ENCODE results near the gene NRN1L.
"Not testable (repeated sequence)": the region's sequence is repeated elsewhere in the genome, so short reads cannot be mapped to it uniquely, and the experiment has no call there.

Gene NRN1L

DNA sequence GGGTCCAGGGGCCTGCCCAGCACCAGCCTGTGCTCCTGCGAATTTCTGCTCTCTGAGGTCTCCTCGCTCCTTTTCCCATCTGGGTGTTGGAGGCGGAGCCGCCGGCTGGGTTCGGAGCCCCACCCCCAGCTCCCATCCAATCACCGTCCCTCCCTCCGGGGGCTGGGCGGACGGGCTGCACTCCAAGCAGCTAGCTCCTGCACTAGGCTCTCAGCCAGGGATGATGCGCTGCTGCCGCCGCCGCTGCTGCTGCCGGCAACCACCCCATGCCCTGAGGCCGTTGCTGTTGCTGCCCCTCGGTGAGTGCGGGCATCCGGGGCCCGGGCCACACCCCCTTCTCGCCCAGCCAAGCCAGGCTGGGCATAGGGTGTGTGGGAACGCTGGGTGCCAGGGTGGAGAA, at the start of gene NRN1L:
Gene NRN1L, plus strand, starts transcription at position 202 of the 400 bp plus-strand sequence. Its CDS starts 19 bp downstream, at position 221.
- in situ Hi-C loops (cut with MboI; ENCODE audit: low sequenced_read_pairs): no loop called here

DNA sequence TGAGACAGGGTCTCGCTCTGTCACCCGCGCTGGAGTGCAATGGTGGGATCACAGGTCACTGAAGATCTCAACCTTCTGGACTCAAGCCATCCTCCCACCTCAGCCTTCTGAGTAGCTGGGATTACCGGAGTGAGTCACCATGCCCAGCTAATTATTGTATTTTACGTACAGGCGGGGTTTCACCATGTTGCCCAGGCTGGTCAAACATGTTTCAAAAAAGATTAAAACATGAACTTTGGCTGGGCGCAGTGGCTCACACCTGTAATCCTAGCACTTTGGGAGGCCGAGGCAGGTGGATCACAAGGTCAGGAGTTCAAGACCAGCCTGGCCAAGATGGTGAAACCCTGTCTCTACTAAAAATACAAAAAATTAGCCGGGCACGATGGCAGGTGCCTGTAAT, 47.5 kb upstream of the NRN1L start:
- in situ Hi-C loops (cut with MboI; ENCODE audit: low sequenced_read_pairs): not testable (repeated sequence)

DNA sequence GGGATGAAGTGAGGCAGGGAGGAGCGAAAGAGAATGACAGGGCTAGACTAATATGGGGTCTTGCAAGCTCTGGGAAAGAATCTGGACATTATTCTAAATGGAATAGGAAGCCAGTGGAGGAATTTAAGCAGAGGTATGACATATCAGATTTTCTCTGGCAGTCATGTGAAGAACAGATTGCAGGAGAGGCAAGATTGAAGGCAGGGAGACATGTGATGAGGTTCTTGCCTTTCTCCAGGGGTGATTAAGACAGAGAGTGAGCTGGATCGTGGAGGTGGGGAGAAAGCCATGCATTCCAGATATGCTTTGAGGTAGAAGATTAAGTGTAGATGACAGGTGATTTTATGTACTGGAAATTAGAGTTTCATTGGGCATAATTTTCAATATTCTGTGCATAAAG, 46.9 kb upstream of the NRN1L start:
- in situ Hi-C loops (cut with MboI; ENCODE audit: low sequenced_read_pairs): no loop called here

DNA sequence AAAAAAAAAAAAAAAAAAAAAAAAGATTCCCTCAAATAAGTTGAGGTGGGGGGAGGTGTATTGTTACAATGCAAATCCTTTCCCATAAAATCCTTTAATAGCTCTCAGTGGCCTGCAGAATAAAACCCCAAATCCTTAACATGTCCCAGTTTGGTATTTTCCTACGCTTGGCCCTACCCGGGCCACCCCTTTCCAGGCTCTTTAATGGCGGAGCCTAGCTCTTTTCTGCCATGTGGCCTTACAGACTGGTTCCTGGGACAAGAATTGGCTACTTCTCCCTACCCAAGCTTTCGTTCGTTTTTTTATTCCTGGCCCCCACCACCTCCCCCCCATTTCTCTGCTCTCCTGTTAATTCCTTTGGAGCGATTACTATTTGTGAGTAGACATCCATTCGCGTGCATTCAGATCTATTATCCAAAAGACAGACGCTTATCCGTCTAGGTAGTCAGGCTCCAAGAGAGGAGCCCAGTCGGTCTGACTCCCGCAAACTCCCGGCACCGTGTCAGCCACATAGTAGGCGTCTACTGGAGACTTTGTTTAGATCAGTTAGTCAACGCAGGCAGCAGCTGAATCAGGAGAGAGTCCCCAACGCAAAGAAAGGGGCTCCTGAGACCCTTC, 43.4 kb upstream of the NRN1L start:
- in situ Hi-C loops (cut with MboI; ENCODE audit: low sequenced_read_pairs): no loop called here

DNA sequence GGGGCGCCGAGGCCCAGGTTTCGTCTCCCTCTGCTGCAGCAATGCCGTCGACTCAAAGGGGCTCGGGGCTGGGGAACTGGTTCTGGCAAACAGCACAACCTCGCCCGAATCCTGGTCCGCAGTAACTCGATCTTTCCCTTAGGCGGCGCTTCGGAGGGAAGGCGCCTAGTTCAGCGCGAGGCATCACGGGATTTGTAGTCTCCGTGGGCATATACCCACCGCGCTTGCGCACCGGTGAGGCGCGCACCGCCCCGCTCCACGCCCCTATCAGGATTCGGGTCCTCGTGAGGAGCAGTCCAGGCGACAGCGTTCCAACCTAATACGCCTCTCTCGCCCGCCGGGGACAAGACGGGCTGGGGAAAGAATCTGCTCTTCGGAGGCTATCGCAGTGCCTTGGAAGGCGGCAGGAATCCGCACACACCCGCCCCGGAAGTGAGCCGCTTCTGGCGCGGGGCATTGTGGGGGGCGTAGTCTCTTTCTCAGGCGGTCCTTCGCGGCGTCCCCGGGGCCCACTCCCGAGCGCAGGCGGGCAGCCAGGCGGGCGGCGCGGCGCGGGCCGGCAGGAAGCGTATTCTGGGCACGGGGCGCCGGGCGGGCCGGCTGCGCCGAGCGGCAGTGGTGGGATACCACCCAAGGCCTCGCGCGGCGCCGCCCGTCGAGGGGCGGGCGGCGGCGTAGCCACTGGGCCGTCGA, 42.7 kb upstream of the NRN1L start, which contains the start of gene THAP11:
Gene THAP11, plus strand, starts transcription at position 505 of the 693 bp plus-strand sequence. CDS start 235 bp downstream, outside the sequence.
- in situ Hi-C loops (cut with MboI; ENCODE audit: low sequenced_read_pairs): no loop called here

DNA sequence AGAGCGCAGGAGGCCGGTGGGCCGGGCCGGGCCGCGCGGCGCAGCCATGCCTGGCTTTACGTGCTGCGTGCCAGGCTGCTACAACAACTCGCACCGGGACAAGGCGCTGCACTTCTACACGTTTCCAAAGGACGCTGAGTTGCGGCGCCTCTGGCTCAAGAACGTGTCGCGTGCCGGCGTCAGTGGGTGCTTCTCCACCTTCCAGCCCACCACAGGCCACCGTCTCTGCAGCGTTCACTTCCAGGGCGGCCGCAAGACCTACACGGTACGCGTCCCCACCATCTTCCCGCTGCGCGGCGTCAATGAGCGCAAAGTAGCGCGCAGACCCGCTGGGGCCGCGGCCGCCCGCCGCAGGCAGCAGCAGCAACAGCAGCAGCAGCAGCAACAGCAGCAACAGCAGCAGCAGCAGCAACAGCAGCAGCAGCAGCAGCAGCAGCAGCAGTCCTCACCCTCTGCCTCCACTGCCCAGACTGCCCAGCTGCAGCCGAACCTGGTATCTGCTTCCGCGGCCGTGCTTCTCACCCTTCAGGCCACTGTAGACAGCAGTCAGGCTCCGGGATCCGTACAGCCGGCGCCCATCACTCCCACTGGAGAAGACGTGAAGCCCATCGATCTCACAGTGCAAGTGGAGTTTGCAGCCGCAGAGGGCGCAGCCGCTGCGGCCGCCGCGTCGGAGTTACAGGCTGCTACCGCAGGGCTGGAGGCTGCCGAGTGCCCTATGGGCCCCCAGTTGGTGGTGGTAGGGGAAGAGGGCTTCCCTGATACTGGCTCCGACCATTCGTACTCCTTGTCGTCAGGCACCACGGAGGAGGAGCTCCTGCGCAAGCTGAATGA, 42.0 kb upstream of the NRN1L start:
- in situ Hi-C loops (cut with MboI; ENCODE audit: low sequenced_read_pairs): no loop called here

DNA sequence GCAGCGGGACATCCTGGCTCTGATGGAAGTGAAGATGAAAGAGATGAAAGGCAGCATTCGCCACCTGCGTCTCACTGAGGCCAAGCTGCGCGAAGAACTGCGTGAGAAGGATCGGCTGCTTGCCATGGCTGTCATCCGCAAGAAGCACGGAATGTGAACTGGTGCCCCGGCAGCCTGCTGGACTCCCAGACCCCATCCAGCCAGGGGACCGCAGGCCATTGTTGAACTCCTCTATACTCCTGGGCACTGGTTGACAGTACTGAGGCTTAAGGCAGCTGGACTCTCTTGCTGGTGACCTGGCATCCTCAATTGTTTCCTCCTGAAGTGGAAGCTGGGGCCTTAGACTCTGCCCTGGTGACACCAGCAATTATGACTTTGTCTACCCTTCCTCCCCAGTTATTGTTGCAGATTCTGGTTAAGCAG, 41.3 kb upstream of the NRN1L start:
- in situ Hi-C loops (cut with MboI; ENCODE audit: low sequenced_read_pairs): no loop called here

DNA sequence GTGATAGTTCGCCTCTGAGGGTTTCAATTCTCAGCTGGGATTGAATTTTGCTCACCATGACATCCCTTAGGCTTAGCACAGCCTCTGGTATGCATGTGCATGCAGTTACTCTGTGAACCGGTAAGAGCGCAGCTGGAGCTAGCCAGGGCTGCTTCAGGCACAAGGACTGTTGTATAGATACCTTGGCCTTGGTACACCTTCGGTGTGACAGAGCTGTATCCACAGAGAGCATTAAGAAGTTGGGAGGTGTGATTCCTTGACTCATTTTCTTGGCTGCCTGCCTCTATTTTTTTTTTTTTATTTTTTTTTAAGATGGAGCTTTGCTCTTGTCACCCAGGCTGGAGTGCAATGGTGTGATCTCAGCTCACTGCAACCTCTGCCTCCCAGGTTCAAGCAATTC, 40.2 kb upstream of the NRN1L start:
- in situ Hi-C loops (cut with MboI; ENCODE audit: low sequenced_read_pairs): no loop called here

DNA sequence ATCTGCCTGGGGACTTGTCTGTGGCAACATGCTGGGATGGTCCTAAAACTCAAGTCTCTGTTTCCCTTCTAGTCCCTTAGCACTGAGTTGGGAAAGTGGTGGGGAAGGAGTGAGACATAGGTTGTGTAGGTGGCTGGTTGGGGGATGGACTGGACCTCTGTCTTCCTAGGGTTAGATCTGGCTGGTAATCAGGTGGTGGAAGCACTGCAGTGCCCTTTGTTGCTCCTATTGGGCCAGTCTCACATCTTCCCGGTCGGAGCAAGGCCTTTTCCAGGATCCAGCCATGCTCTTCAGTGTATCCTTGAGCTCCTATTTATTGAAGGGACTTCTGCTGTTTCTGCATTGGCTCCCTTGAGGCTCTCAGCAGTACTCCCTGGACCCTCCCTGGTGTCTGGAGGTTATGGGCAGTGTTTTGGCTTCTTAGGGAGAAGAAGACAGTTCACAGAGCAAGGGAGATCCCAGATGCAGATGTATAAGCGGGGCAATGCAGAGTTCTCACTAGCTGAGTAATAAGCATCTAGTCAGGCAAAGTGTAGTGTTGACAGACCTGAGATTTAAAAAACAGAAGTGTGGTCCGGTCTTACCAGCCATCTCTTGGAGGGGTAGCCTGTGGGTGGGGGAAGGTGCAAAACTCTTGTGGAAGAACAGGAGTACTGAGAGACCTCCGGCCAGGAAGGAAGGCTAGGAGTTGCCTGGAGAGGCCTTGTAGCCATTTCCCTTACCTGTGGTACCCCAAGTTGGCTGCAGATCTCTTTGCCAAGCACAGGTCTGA, 39.2 kb upstream of the NRN1L start:
- in situ Hi-C loops (cut with MboI; ENCODE audit: low sequenced_read_pairs): no loop called here

DNA sequence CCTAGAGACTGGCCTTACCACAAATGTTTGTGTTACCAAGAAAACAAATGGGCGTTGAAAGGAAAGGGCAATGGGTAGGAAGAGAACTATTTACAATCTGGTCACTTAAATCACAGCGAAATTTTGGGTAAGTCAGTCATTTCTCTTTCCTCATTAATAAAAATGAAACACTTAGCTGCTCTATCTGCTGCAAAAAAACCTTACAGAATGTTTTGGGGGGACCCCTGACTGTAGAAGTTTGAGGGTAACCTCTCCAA, 38.7 kb upstream of the NRN1L start:
- in situ Hi-C loops (cut with MboI; ENCODE audit: low sequenced_read_pairs): no loop called here

DNA sequence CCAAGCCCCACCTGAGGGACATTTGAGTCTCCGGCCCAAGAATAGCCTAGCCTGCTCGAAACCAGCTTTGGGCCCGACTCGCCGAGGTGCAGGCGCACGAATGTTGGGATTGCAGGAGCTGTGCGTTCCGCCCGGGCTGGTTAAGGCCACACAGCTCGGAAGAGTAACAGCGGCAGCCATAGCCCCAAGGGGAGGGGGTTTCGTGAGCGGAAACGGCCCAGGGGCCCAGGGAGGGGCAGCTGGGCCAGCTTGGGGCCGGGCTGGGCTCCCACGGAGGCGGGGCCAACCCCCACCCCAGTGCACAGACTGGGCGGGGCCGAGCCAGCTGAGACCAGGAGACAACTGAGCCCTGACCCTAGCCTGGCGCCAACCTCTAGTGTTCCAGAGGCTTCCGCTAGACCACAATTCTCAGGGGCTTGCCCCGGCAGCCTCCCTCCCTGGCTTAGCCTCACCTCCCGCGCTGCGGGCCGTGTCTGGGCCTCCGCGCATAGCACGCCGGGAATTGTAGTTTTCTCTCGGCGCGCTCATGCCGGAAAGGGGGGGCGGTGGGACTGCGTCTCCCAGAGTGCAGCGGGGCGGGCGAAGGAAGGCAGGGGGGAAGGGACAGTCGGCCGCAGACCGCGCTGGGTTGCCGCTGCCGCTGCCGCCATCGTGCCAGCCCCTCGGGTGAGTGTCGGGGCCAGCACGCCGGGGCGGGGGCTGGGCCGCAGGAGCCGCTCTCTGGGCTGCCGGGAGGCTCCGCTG, 38.2 kb upstream of the NRN1L start, which contains the start of gene NUTF2:
Gene NUTF2, plus strand, starts transcription at position 614 of the 744 bp plus-strand sequence. CDS start 18,198 bp downstream, outside the sequence.
- in situ Hi-C loops (cut with MboI; ENCODE audit: low sequenced_read_pairs): no loop called here

DNA sequence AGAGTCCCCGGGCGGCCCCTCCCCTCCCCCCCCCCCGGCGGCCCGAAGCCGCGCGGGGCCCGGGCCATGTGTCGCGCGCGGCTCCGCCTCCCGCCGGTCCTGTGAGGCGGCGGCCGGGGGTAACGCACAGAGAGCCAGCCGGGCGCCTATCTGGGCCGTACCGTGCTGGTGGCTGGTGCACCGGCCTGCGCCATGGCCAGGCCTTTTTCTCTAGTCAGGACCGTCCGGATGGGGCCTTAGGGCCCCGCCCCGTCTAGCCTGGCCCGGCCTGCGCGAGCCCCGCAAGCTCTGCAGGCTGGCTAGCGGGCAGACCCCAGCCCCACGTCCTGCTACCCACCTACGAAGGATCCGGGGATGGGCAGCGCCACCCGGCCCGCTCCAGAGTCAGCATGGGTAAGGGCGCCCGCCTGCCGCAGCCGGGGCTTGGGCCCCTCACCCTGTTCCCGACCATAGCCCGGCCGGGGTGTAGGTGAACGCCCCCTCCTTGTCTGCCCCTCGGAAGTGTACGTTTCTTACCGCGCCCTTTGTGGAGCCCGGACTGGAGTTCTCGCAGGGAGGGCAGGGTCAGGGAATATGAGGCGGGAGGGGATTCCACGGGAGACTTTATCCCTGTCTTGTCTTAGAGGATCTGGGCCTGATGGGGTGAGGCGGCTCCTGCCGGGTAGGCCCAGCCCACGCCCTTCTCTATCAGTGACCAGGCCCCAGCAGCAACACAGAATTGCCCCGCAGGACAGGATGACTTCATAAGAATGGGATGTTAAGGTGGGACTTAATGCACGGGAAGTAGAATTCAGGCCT, 37.4 kb upstream of the NRN1L start, which contains the start of gene CENPT:
Gene CENPT, minus strand, starts transcription at position 630 of the 798 bp plus-strand sequence. CDS start 13,834 bp downstream, outside the sequence.
- in situ Hi-C loops (cut with MboI; ENCODE audit: low sequenced_read_pairs): no loop called here

DNA sequence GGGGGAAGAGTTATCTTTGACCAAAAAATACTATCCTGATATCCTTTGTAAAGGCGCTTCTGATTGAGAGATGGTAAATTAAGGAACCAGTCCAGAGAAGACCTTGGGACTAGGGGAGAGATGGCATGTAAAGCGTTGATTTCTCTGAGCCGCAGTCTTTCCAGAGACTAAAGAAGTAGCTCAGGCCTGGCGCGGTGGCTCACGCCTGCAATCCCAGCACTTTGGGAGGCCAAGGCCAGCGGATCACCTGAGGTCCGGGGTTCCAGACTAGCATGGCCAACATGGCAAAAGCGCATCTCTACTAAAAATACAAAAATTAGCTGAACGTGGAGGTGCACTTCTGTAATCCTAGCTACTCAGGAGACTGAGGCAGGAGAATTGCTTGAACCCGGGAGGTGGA, 36.6 kb upstream of the NRN1L start:
- in situ Hi-C loops (cut with MboI; ENCODE audit: low sequenced_read_pairs): no loop called here

DNA sequence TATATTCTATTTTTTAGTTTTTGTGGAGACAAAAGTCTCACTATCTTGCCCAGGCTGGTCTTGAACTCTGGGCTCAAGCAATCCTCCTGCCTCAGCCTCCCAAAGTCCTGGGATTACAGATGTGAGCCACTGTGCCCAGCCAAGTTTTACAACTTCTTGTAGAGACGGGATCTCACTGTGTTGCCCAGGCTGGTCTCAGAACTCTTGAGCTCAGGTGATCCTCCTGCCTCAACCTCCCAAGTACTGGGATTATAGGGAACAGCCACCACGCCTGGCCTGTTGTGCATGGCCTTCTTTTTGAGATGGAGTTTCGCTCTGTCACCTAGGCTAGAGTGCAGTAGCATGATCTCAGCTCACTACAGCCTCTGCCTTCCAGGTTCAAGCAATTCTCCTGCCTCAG, 31.0 kb upstream of the NRN1L start:
- in situ Hi-C loops (cut with MboI; ENCODE audit: low sequenced_read_pairs): no loop called here

DNA sequence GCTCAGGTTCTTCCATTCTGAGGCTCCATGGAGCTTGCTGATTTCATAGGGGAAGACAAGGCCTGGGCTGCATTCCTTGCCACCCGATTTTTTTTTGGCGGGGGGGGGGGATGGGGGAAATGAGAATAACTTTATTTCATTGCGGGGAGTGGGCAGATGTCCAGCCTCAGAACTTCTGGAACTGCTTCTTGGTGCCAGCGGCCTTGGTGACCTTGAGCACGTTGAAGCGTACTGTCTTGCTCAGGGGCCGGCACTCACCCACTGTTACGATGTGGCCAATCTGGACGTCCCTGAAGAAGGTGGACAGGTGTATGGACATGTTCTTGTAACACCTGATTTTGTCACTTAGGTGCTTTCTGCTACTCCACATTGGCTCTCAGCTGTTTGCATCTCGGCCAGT, 28.9 kb upstream of the NRN1L start:
- in situ Hi-C loops (cut with MboI; ENCODE audit: low sequenced_read_pairs): no loop called here

DNA sequence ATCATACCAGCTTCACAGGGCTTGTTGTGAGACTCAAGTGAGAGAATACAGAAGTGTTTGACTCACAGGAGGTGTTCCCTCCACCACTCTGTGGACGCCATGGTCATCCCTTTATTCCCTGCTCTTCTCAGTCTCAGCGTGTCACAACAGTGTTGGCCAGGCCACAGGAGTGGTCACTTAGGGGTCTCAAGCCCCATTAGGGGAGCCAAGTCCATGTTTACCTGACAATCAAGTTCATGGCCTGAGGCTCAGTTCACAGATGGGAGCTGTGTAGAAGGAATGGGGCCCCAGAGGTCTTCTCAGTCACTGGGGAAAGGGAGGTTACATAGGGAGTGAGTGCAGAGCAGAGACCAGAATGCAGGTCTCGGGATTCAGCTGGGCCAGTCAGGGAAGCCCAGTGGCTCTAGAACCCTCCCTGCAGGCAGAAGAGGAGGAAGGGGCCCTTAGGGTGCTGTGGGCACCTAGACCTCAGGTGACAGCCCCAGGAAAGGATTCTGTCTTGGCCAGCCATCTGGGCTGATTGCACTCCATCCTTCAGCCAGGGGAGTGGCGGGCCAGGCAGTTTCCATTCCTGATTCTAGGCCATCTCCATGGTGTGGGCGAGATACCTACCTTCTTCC, 27.6 kb upstream of the NRN1L start:
- in situ Hi-C loops (cut with MboI; ENCODE audit: low sequenced_read_pairs): no loop called here

DNA sequence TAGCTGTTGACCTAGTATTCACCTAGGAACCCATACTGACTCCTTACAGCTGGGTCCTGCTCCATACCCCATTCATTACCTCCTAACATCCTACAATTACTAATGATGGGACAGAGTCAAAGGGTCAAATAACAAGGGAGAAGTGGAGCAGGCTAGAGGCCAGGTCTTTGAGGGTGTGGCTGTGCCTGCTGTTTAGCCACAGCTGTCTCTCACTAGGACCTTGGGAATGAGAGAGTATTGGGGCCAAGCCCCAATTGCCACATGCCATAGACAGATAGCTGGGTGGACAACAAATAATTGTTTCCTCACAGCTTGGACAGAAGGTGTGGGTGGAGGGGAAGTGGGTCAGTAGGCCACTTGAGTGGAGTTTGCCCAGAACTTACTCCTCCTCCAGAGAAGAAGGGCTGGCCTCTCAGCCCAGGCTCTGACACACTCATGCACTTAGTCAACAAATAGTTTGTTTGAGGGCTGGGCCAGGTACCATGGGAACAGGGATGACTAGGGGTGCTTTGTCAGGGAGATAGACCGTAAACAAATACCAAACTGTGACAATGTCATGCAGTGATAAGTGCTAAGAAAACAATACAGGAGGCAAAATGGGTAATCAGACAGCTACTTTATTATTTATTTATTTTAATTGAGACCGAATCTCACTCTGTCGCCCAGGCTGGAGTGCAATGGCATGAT, 27.0 kb upstream of the NRN1L start:
- in situ Hi-C loops (cut with MboI; ENCODE audit: low sequenced_read_pairs): no loop called here

DNA sequence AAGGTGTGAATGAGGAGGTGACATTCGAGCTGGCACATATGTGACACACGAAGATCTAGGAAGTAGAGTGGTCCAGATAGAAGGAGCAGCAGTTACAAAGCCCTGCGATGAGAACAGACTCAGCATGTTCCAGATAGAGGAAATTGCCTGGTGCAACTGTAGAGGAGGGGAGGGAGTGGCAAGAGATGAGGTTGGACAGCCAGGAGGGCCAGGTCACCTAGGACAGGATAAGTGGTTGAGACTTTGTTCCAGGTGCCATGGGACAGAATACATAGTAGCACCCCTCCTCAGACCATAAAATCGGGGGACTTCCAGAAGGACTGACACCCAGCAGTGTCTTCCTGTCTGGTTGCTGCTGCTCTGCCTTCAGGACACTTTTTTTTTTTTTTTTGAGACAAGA, 26.2 kb upstream of the NRN1L start:
- in situ Hi-C loops (cut with MboI; ENCODE audit: low sequenced_read_pairs): no loop called here
